HG03378 (cell line): Measurements from ENCODE around the gene GTPBP2.
"Not testable (repeated sequence)": the region's sequence is repeated elsewhere in the genome, so short reads cannot be mapped to it uniquely, and the experiment has no call there.

Experiments used
- ATAC-seq: cut with Tn5 transposase; IDR thresholded peaks from one replicate; pipeline ENCODE4 v1.9.1; 2021; ENCODE audit warnings: mild to moderate bottlenecking, moderate library complexity; ENCODE audit not compliant: unreplicated experiment

The GTPBP2 gene

DNA sequence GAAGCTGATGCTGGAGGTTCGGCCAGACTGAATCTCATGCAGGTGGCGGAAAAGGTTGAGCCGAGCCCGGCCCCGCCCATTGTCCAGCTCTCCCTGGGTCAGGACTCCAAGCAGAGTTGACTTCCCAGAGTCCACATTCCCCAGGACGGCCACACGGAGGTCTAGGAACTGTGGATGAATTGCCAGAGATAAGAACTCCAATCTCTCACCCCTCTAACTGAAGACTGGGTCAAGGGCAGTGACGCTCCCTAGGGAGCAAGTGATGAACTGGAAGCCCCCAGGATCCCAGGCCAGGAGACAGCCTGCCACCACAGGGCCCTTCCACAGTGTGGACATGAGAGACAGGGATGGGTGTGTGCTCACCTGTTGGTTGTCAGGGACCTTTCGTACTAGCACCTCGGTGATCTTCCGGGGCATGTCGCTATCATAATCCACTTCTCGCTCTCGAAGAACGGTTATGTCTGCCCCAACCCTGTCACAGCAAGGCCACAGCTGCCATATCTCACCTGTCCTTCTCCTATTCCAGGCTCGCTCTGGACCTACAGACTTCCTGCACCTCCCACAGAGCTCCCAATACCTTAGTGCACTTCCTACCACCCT is 3.6 kb downstream of the GTPBP2 start:
- no peak for ATAC-seq

DNA sequence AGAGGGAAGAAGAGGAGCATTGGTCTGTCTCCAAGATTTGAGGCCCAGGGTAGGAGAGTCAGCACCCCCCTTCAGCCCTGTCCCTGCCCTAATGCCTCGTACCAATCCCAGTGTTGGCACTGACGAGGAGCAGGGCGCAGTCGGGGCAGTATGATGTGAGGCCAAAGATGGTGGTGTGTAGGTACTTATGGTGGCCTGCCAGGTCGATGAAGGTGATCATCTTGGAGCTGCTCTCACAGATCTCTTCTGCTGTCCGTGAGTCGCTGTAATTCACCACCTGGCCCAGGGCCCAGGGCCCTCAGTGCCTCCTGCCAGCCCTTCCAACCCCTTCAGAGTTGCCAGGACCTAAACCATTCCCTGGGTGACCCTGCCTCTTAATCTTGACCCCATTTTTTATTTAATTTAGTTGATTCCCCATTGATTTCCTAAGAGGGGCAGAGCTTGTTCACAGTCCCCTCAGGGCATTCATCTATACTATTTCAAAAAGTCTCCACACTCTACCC is 4.2 kb downstream of the GTPBP2 start:
- ATAC-seq: no peak

DNA sequence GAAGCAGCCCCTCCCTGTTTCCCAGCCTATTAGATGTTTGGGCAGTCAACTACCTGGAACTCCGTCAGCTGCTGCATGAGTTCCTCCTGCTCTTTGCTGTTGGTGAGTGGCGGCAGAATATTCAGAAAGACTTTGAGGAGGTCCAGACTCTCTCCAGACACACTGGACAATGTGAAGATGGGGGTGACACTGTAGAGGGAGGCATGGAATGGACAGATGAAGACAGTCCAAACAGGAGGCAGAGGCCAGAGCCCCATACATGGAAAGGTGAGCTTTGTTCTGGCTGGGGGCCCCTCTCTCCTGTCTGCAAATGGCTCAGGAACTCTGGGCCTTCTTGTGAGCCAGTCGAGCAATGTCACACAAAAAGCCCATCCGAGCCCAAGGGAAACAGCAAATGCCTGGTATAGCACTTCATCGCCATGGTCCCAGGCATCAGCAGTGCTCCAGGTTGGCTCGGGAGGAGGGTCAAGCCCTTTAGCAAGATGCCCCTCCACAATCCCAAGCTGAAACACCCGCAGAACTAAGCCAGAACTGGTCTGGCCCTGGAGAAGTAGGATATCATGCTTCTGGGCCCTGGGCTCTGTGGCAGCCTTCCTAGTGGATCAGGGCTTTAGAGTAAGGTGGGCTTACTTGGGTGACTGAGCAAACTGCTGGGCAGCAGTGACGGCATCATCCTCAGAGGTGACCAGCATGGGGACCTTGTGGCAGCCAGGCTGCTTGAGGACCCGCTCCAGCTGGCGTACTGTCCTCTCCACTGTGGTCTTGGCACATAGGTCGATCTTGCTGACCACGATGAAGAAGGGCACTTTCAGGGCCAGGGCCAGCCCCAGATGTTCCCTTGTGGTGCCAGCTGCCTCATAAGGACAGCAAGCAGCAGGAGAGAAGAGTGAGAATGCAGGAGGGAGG is 4.9 kb downstream of the GTPBP2 start:
- no peak for ATAC-seq

DNA sequence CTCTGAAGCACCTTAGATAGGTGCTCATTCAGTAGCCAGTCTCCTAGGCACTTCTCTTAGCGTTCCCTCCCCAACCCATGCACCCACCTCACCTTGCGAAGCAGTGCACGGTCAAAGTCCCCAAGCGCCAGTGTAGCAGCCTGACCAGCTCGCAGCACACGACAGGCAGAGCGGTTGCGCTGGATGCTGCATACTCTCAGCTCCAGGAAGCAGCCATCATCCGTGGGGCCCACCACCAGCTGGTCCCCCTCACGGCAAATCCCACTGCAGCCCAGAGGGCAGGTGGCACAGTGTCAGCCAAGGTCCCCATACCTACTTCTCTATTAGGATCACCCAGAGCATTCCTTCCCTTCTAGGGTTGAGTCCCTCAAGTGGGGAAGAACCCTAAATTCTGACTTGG is 6.5 kb downstream of the GTPBP2 start:
- no peak for ATAC-seq

DNA sequence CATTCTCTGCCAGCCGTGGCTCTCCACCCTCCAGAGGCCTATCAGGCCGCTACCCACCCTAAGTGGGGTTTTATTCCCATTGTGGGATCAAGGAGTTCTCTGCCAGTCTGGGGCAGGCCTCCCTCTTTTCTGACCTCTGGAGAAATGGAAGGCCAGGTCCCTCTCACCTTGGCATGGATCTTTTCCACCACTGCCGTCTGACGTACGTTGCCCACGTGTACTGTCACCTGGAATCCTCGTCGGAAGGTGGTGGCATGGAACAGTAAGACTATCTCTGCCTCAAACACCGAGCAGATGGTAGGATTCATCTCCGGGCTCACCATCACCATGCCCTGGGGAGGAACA is 7.3 kb downstream of the GTPBP2 start:
- ATAC-seq: no peak

DNA sequence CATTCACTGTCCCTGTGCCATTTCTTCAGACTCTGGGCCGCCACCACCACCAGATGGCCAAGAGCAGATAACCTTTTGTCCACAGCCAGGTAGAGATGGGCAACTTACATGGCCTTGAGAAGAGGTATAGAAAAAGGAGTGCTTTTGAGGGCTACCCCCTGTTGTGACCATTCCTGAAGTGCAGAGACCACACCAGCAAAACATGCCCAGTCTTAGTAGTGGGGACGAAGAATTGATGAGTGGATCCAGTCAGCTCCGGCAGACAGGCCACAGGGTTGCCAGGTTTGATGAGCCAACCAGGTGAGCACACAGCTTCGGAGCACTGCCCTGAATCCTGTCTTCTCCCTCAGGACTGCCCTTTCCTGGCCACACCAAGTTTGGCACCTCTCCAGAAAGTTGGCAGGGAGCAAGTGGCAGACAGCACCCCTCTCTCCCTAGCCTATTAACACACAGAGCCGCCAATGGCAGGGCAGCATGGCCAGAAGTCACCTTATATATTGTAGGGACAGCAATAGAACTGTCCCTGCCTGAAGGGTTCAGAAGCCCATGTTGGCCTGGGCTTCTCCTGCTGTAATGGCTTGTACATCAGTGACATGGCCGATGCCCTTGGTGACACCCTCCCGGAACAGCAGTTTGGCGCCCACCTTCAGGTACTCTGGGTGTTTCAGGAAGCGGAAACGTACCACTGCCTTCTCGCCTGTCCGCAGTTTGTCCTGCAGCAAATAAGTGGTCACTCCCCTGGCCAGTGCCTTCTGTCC is 7.8 kb downstream of the GTPBP2 start:
- no peak for ATAC-seq

DNA sequence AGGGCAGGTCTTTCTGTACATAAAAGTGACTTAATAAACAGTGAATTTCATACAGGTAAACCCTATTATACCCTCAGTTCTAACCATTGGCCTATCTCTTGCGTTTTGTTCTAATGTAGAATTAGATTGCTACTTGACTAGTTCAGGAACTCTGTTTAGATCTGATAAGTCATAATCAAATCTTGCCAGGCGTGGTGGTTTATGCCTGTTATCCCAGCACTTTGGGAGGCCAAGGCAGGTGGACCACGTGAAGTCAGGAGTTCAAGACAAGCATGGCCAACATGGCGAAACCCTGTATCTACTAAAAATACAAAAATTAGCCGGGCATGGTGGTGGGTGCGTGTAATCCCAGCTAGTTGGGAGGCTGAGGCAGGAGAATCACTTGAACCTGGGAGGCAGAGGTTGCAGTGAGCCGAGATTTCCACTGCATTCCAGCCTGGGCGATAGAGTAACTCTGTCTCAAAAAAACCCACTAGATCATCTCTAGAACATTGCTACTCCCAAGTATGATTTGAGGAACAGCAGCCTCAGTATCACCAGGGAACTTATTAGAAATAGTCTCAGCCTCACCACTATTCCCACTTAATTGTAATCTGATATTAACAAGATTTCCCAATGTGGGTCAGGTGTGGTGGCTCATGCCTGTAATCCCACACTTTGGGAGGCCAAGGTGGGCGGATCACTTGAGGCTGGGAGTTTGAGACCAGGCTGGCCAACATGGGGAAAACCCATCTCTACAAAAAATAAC is 12.2 kb downstream of the GTPBP2 start:
- no peak for ATAC-seq

DNA sequence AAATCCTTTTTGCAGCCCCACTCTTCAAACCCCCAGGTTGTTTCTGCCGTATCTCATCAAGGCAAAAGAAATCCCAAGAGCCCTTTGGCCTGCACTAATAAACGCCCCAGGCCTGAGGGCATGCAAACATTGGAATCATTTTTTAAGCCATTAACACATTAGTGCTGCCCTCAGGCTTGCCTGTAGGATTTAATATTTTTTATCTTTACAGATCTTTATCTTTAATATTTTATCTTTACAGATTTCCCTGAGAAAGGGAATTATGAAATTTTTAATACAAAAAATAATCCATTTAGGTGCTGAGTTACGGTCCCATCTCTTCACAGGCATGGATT is 14.7 kb downstream of the GTPBP2 start:
- no peak for ATAC-seq

DNA sequence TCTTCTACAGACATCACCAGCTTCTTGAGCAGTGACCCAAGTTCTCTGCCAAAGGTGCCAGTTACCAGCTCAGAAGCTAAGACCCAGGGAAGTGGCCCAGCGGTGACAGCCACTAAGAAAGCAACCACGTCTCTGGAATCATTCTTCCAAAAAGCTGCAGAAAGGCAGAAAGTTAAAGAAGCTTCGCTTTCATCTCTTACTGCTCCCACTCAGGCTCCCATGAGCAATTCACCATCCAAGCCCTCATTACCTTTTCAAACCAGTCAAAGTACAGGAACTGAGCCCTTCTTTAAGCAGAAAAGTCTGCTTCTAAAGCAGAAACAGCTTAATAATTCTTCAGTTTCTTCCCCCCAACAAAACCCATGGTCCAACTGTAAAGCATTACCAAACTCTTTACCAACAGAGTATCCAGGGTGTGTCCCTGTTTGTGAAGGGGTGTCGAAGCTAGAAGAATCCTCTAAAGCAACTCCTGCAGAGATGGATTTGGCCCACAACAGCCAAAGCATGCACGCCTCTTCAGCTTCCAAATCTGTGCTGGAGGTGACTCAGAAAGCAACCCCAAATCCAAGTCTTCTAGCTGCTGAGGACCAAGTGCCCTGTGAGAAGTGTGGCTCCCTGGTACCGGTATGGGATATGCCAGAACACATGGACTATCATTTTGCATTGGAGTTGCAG is 15.2 kb downstream of the GTPBP2 start:
- no peak for ATAC-seq

DNA sequence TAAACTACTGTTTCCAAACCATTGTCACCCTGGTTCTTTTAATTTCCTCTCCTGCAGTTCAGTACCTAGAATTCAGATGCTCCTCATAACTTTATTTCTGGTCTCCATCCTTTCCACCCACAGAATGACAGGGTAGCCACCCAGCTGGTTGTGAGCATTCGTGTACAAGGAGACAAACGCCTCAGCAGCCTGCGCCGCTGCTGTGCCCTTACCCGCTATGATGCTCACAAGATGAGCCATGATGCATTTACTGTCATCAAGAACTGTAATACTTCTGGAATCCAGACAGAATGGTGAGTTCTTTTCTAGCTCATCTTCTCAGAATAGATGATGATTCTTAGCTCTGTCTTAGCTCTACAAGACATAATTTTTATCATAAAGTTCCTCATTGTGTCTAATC is 18.6 kb downstream of the GTPBP2 start:
- ATAC-seq: no peak

DNA sequence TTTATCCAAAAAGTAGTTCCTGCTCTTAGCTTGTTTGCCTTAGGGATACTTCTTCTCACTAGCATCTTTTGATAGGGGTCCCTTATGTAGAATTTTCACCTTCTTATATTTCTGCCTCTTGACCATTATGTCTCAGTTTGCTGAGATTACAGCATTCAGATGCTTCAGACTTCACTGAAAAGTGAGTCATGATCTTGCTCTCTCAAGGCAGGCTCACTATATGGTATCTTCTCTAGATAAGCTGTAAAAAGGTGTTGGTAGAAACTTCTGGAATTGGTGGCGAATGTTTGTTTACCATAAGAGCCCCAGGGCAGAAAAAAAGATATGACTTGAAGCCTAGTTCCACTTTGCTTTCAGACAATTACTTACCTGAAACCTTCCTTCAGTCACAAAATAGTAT is 19.7 kb downstream of the GTPBP2 start:
- no peak for ATAC-seq

DNA sequence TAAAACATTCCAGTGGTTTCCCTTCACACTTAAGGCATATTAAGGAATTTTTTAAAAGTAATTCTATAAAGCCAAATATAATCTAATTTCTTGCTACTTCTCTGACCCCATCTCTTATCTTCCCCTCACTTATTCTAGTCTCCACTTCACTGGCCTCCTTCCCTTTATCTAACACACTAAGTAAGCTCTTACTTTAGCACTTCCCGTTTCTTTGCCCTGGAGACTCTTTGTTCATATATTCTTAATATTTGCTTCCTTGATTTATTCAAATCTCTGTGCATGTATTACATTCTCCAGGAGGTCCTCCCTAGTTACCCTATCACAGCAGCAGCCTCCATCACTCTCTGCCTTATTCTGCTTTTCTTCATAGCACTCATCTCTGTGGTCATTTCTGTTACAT is 20.3 kb downstream of the GTPBP2 start:
- ATAC-seq: no peak

DNA sequence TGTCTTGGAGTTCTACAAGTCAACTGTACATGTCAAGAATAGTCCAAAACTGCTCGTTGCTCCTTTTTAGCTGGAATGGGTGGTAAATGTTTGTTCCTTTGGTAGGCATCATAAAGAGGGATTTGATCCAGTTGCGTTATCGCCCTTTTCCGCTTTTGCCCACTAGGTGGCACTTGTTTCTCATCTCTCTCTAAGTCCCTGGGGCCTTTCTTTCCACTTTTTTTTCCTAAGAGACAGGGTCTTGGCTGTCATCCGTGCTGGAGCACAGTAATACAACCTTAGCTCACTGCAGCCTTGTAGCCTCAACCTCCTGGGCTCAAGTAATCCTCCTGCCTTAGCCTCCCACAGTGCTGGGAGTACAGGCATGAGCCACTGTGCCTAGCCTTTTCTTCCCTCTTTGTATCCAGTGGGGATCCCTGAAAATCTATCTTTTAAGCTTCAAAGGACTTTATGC is 20.7 kb downstream of the GTPBP2 start:
- no peak for ATAC-seq

DNA sequence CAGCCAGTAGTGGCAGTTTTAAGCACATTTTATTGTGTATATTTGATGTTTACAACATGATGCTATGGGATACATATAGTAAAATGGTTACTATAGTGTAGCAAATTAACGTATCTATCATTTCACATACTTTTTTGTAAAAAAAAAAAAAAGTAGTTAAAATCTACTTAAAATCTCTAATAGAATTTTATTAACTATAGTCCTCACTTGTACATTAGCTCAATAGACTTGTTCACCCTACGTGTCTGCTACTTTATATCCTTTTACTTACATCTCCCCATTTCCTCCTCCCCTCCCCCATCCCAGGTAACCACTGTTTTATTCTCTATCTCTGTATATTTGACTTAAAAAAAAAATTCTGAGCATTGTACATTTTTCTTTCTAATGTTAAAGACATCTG is 23.0 kb downstream of the GTPBP2 start:
- no peak for ATAC-seq

DNA sequence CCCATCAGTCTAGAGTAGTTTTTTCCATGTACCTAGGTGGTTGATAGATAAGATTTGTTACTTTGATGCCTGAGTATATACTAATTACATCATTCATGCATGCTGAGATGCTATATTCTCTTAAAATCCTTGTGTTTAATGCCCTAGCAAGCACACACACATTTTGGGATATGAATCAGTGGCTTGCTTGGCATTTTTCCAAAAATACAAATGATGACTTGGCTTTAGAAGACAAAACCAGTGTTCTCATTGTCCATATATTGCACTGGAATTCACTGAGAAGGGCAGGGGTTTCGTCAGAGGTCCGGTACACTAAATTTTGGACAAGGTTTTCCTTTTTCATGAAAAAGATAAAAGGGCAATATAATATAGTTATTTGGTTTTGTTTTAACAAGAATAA is 24.9 kb downstream of the GTPBP2 start:
- ATAC-seq: no peak

DNA sequence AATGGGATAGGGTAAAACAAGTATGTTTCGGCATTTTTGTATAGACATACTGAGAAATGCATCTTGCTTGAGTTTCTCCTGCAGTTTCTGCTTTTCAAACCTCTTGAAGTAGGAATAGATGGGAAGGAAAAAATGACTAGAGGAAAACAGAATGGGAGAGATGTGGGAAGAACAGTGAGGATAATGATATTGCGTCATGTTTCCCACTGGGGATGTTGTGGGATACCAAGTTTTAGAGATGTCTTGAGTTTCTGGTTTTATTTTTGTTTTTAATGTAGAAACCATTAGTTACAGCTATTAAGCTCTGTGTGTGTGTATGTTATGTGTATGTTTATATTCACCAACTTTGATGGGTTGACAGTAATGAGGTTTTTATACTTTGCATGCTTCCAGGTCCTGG is 28.5 kb downstream of the GTPBP2 start:
- ATAC-seq: no peak

DNA sequence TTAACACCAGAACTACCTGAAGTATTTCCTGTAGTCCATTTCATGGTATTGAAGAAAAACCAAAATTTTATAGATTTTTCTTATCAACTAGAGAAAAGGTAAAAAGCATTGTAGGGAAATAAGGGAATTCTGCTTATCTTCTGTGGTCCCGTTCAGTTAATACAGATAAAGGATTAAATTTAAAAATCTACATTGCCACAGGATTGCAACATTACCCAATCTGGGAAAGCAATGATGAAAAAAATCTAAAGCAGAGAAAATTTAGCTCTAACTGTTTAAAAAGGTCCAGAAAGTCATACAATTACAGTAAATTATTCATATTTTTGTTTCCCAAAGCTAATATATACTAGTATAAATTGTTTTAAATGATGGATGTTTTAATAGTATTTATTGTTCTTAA is 35.1 kb downstream of the GTPBP2 start:
- no peak for ATAC-seq

DNA sequence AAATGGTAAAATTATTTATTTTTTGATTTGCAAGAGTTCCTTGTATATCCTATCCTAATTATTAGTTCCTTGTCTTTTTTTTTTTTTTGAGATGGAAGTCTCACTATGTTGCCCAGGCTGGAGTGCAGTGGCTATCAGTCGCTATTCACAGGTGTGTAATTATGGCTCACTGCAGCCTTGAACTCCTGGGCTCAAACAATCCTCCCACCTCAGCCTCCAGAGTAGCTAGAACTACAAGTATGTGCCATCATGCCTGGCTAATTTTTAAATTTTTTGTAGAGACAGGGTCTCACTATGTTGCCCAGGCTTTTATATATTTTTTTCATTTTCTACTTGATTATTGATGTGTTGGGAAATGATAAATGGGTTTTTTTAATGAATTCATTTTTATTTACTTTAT is 39.5 kb downstream of the GTPBP2 start:
- ATAC-seq: not testable (repeated sequence)

DNA sequence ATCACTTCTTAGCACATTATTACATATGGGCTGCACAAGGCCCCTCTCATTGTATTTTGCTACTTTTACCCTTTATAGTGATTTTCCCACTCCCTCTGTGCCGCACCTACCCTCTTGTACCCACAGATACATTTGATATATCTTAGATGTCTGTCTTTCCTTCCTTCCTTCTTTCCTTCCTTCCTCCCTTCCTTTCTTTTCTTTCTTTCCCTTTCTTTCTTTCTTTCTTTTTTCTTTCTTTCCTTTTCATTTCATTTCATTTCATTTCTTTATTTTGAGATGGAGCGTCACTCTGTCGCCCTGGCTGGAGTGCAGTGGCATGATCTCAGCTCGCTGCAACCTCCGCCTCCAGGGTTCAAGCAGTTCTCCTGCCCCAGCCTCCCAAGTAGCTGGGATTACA is 40.9 kb downstream of the GTPBP2 start:
- ATAC-seq: no peak

DNA sequence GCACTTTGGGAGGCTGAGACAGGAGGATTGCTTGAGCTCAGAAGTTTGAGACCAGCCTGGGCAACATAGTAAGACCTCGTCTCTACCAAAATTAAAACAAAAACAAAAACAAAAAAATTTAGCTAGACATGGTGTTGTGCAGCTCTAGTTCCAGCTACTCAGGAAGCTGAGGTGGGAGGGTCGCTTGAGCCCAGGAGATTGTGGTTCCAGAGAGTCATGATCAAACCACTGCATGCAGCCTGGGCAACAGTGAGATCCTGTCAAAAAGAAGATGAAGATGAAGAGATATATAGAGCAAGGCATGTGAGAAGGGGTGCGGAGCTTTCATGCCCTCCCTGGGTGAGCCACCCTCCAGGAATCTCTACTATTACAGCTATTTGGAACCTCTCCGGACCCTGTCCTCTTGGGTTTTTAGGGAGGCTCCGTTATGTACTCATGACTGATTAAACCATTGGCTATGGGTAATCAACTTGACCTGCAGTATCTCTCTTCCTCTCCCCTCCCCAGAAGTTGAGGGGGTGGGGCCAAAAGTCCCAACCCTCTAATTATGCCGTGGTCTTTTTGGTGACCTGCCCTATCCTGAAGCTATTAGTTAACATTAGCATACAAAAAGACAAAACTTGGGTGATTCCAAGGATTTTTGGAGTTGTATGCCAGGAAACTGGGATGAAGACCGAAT is 44.0 kb downstream of the GTPBP2 start:
- ATAC-seq: no peak
